ENCODE measurements around the gene VPS41. TPM values are rescaled to one million over a fixed set of nuclear protein-coding genes. Genes with fewer than 3 reads are reported as not detected.

Gene VPS41
- total RNA-seq, 2 experiments from 2014 or later: 50.1 to 50.8 TPM

- H3K27ac Mint-ChIP-seq: no peak overlapping the region
- CTCF ChIA-PET: no interaction called here
- H3K9me3 Mint-ChIP-seq: peaks cover 10% of the 10 kb centered on the region
Observed at GRCh38 chr7:38893061-38893460, 15.9 kb downstream of the VPS41 start.

GRCh38 chr7:38890597-38890996 lies 18.4 kb downstream of the VPS41 start:
- no peak overlapping the region for H3K4me3 Mint-ChIP-seq

More at GRCh38 chr7:38893061-38893460, 15.9 kb downstream of the VPS41 start:
- no peak overlapping the region for H3K4me3 Mint-ChIP-seq
- no peak for DNase-seq
- peaks cover 36% of the 10 kb centered on the region for H3K36me3 Mint-ChIP-seq (ENCODE audit: low read depth)
- POLR2A ChIA-PET: no interaction called here
- no peaks in the 10 kb centered on the region for H3K27me3 Mint-ChIP-seq
- H3K4me1 Mint-ChIP-seq: peaks cover 4% of the 10 kb centered on the region

GRCh38 chr7:38889872-38890432 lies 19.0 kb downstream of the VPS41 start:
- Mint-ChIP-seq H3K36me3 (ENCODE audit: low read depth) (peaks cover 45% of the 10 kb centered on the region), H3K4me3 (no peak overlapping the region), H3K27ac (no peak overlapping the region), H3K27me3 (no peaks in the 10 kb centered on the region), H3K4me1 (peaks cover 4% of the 10 kb centered on the region), H3K9me3 (peaks cover 19% of the 10 kb centered on the region)
- ChIA-PET CTCF (no interaction called here), POLR2A (no interaction called here)
- DNase-seq: no peak

More at GRCh38 chr7:38890597-38890996, 18.4 kb downstream of the VPS41 start:
- Mint-ChIP-seq H3K36me3 (ENCODE audit: low read depth) (peaks cover 44% of the 10 kb centered on the region), H3K9me3 (peaks cover 19% of the 10 kb centered on the region), H3K27me3 (no peaks in the 10 kb centered on the region), H3K4me1 (peaks cover 4% of the 10 kb centered on the region), H3K27ac (no peak overlapping the region)
- ChIA-PET CTCF (no interaction called here), POLR2A (no interaction called here)
- no peak for DNase-seq

GRCh38 chr7:38889079-38889478 lies 19.9 kb downstream of the VPS41 start:
- POLR2A ChIA-PET: no interaction called here
- H3K36me3 Mint-ChIP-seq (ENCODE audit: low read depth): peaks cover 41% of the 10 kb centered on the region
- H3K27ac Mint-ChIP-seq: no peak overlapping the region

GRCh38 chr7:38886265-38886664 lies 22.7 kb downstream of the VPS41 start:
- no peak for DNase-seq
- ChIA-PET CTCF (no interaction called here), POLR2A (no interaction called here)
- Mint-ChIP-seq H3K4me3 (no peak overlapping the region), H3K36me3 (ENCODE audit: low read depth) (peaks cover 41% of the 10 kb centered on the region), H3K27ac (no peak overlapping the region), H3K9me3 (peaks cover 19% of the 10 kb centered on the region), H3K4me1 (peaks cover 6% of the 10 kb centered on the region), H3K27me3 (no peaks in the 10 kb centered on the region)

More at GRCh38 chr7:38889079-38889478, 19.9 kb downstream of the VPS41 start:
- no peak overlapping the region for H3K4me3 Mint-ChIP-seq
- no peaks in the 10 kb centered on the region for H3K27me3 Mint-ChIP-seq
- peaks cover 6% of the 10 kb centered on the region for H3K4me1 Mint-ChIP-seq
- no peak for DNase-seq
- CTCF ChIA-PET: no interaction called here
- H3K9me3 Mint-ChIP-seq: peaks cover 19% of the 10 kb centered on the region

- no peak for DNase-seq
- H3K4me3 Mint-ChIP-seq: no peak overlapping the region
- peaks cover 40% of the 10 kb centered on the region for H3K36me3 Mint-ChIP-seq (ENCODE audit: low read depth)
- POLR2A ChIA-PET: no interaction called here
- CTCF ChIA-PET: no interaction called here
- no peak overlapping the region for H3K27ac Mint-ChIP-seq
- peaks cover 14% of the 10 kb centered on the region for H3K9me3 Mint-ChIP-seq
- H3K4me1 Mint-ChIP-seq: peaks cover 11% of the 10 kb centered on the region
- no peaks in the 10 kb centered on the region for H3K27me3 Mint-ChIP-seq
Observed at GRCh38 chr7:38883706-38884105, 25.3 kb downstream of the VPS41 start.

GRCh38 chr7:38881947-38882684 lies 26.9 kb downstream of the VPS41 start:
- ChIA-PET CTCF (interaction anchor here (0.9 kb wide), 1 partner anchor 70 kb away, joined by 3 read pairs; no protein-coding TSS in a partner anchor), POLR2A (no interaction called here)
- no peak overlapping the region for H3K27ac Mint-ChIP-seq
- peaks cover 5% of the 10 kb centered on the region for H3K9me3 Mint-ChIP-seq
- H3K4me3 Mint-ChIP-seq: no peak overlapping the region
- peaks cover 28% of the 10 kb centered on the region for H3K36me3 Mint-ChIP-seq (ENCODE audit: low read depth)
- H3K27me3 Mint-ChIP-seq: no peaks in the 10 kb centered on the region
- H3K4me1 Mint-ChIP-seq: peaks cover 7% of the 10 kb centered on the region
- DNase-seq: no peak

- Mint-ChIP-seq H3K27me3 (no peaks in the 10 kb centered on the region), H3K36me3 (ENCODE audit: low read depth) (peaks cover 27% of the 10 kb centered on the region), H3K4me1 (peaks cover 7% of the 10 kb centered on the region), H3K4me3 (no peak overlapping the region), H3K27ac (no peak overlapping the region), H3K9me3 (no peaks in the 10 kb centered on the region)
- ChIA-PET CTCF (no interaction called here), POLR2A (no interaction called here)
- DNase-seq: no peak
Observed at GRCh38 chr7:38881015-38881414, 28.0 kb downstream of the VPS41 start.

- Mint-ChIP-seq H3K4me3 (no peak overlapping the region), H3K27ac (no peak overlapping the region), H3K27me3 (no peaks in the 10 kb centered on the region), H3K9me3 (no peaks in the 10 kb centered on the region), H3K4me1 (peaks cover 7% of the 10 kb centered on the region), H3K36me3 (ENCODE audit: low read depth) (peaks cover 23% of the 10 kb centered on the region)
- DNase-seq: no peak
- CTCF ChIA-PET: no interaction called here
- POLR2A ChIA-PET: no interaction called here
Observed at GRCh38 chr7:38880454-38880853, 28.5 kb downstream of the VPS41 start.

GRCh38 chr7:38880035-38880434 lies 29.0 kb downstream of the VPS41 start:
- no peak for DNase-seq
- Mint-ChIP-seq H3K27me3 (no peaks in the 10 kb centered on the region), H3K36me3 (ENCODE audit: low read depth) (peaks cover 20% of the 10 kb centered on the region), H3K27ac (no peak overlapping the region), H3K9me3 (no peaks in the 10 kb centered on the region), H3K4me3 (no peak overlapping the region), H3K4me1 (peaks cover 7% of the 10 kb centered on the region)
- ChIA-PET CTCF (no interaction called here), POLR2A (no interaction called here)

GRCh38 chr7:38878694-38879457 lies 30.1 kb downstream of the VPS41 start:
- CTCF ChIA-PET: interaction anchor here (0.6 kb wide), 1 partner anchor 11 kb away, joined by 3 read pairs; no protein-coding TSS in a partner anchor
- H3K27ac Mint-ChIP-seq: no peak overlapping the region
- no peaks in the 10 kb centered on the region for H3K9me3 Mint-ChIP-seq
- POLR2A ChIA-PET: no interaction called here
- peaks cover 6% of the 10 kb centered on the region for H3K4me1 Mint-ChIP-seq
- no peak for DNase-seq
- H3K36me3 Mint-ChIP-seq (ENCODE audit: low read depth): peaks cover 18% of the 10 kb centered on the region
- H3K4me3 Mint-ChIP-seq: no peak overlapping the region
- H3K27me3 Mint-ChIP-seq: no peaks in the 10 kb centered on the region

GRCh38 chr7:38873433-38873832 lies 35.6 kb downstream of the VPS41 start:
- CTCF ChIA-PET: no interaction called here

GRCh38 chr7:38872202-38872601 lies 36.8 kb downstream of the VPS41 start:
- H3K27me3 Mint-ChIP-seq: no peaks in the 10 kb centered on the region
- H3K4me1 Mint-ChIP-seq: no peaks in the 10 kb centered on the region
- peaks cover 6% of the 10 kb centered on the region for H3K36me3 Mint-ChIP-seq (ENCODE audit: low read depth)
- CTCF ChIA-PET: no interaction called here
- no peak for DNase-seq
- no peaks in the 10 kb centered on the region for H3K9me3 Mint-ChIP-seq
- no peak overlapping the region for H3K27ac Mint-ChIP-seq
- POLR2A ChIA-PET: no interaction called here
- no peak overlapping the region for H3K4me3 Mint-ChIP-seq

More at GRCh38 chr7:38873433-38873832, 35.6 kb downstream of the VPS41 start:
- Mint-ChIP-seq H3K27ac (no peak overlapping the region), H3K4me1 (no peaks in the 10 kb centered on the region), H3K9me3 (no peaks in the 10 kb centered on the region), H3K36me3 (ENCODE audit: low read depth) (peaks cover 6% of the 10 kb centered on the region), H3K27me3 (no peaks in the 10 kb centered on the region), H3K4me3 (no peak overlapping the region)
- POLR2A ChIA-PET: no interaction called here
- no peak for DNase-seq
